Measurements from ENCODE around the gene FRS3.

FRS3 gene

DNA sequence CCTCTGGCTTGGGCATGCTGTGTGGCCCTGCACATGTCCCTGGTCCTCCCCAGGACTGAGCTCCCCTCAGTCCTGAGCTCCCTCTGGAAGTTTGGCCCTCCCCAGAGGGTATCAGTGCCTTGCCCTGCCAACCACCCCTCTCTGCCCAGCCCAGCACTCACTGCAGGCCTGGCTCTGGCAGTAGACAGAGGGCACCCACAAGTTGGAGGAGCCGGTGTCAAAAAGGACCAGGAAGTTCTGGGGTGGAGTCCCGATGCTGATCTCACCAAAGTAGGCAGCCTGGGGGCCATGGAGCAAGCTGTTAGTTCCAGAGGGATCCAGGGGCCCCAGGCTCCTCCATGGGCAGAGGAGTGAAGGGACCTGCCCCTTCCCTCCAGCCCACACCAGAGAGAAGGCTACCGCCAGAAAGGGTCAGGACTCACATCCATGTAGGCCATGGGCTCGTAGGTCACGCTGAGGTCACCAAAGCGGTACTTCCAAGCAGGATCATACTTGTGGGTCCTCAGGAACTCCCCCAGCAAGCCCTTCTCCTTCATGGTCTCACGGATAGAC lies 35.4 kb downstream of the FRS3 start:
- H3K4me3 ChIP-seq (ENCODE audit: low read depth, low read length), result no peak overlapping the region

DNA sequence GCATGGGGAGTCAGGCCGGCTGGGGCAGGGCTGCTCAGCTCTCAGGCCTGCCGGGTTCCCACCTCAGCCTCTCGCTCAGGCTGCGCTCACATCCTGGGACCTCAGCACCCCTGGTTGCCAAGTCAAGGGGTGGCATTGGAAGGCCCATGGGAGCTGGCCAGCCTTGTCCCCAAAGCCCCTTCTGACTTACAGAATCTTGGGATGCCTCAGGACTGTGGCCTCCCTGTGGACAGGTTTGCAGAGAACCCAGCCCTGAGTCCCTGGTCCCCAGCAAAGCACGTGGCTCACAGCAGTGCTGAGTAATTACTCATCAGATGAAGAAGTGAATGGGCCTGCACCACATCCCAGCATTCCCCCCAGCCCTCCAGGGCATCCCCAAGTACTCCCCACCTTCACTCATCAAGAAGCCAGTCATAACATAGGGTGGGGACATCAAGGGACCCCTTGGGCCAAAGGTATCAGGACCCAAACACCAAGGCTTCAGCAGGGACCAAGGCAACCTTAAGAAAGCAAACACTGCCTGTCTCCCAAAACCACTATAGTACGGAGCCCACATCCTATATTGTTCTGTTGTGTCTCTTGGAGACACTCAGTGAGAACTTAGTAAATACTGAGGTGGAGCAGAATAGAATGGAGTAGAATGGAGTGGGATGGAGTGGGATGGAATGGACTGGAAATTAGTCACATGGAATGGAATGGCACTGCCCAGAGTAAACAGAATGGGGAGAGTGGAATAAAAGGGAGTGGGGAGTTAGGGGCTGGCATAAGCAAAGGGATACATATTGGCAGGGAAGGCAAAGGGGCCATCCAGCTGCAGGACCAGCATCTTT lies 36.1 kb downstream of the FRS3 start:
- H3K4me3 ChIP-seq (ENCODE audit: low read depth, low read length), result no peak overlapping the region

DNA sequence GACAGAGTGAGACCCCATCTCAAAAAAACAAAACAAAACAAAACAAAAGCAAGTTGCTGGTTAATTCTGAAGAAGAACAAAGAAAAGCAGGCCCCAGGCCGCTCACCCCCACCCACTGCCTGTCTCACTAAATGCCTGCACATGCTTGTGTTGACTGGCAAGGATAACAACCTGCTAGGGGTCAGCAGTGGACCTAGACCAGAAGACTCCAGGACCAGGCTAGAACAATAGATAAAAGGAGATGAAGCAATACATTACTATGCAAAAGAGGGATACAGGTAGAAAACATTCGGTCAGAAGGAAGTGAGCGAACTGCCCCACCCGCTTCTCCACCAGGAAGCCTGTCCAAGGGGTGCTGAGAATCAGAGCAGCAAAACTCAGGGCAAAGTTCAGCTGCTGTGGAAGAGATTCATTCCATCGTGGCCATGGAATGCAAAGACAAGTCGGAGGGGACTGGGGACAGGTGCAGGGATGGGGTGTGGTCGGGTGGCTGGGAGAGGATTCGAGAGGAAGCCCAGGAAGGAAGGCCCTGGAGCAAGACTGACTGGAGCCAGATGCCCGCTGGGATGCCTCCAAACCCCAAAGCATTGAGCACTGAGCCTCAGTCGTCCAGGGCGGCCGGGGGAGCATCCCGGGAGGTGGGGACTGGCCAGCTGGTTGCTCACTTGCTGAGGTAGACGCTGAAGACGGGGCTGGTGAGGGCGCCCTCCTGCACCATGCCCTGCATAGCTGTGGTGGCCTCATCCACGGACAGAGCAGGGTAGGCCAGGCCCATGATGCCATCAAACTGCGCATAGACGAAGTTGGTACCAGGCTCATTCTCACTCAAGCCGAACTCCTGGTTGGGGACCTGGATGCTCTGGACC lies 37.8 kb downstream of the FRS3 start:
- H3K4me3 ChIP-seq (ENCODE audit: low read depth, low read length), result no peak overlapping the region

DNA sequence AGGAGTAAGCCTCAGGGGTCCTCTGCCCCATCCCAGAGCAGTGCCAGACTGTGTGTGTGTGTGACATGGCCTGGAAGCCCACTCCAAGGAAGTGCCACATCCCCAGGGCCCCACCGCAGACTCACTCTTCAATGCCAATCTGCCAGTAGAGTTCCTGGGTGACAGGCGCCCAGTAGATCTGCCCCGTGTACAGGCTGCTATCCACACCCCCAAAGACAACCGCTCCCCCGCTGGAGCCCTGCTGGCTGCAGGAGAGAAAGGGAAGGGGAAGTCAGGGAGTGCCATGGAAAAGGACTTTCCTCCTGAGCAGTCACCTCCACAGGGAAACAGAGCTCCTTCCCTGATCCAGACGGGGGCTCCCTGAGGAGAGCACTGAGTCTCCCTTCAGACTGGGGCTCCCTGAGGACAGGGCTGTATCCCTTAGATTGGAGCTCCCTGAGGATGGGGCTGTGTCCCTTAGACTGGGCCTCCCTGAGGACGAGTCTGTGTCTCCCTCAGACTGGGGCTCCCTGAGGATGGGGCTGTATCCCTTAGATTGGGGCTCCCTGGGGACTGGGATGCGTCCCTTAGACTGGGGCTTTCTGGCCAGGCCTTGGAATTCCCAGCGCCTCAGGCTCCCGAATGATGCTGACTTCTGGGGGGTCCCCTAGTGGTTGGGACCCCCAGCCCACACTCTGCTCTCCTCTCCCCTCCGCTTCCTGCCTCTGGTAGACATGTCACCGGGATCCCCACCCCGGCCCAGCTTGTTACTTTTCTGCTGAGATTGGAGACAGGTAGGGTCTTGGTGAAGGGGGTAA lies 39.1 kb downstream of the FRS3 start:
- no peak overlapping the region for H3K4me3 ChIP-seq (ENCODE audit: low read depth, low read length)

DNA sequence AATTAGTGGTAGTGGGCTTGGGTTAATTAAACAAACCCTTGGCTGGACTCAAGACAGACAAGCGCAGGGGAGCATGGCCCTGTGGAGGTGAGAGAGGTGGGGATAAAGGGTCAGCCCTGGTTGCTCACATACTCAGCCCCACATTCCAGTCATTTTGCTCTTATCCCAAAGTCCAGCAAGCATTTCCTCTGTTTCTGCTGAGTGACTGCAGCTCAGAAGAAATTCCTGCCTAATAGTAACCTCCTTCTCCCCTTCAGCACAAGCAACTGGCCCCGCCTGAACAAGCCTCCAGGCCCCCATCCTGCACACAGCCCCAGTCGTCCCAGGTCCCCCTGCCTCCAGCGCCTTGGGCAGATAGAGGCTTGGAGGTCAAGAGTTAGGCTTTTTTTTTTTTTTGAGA lies 40.7 kb downstream of the FRS3 start:
- no peak overlapping the region for H3K4me3 ChIP-seq (ENCODE audit: low read depth, low read length)

DNA sequence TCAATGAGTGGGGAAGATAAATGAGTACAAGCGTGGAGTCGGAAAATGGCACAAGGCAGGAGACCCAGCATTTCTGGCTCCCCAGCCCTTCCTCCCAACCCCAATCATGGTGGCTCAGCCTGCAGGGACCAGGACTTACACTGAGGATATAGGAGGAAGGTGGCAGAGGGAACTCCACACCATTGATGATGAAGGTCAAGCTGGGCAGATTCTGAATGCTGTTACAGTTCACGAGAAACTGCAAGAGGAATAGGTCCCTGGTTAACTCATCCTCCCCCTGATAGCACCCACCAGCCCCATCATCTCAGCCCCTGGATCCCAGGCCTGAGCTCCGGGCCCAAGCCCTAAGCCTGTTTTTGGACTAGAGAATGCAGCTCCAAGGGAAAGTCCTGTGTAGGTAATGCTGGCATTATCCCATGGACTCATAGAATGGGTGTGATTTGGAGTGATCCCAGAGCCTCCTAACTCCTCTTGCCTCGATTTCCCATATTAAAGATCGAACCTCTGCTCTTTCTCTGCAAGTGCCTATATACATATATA lies 42.0 kb downstream of the FRS3 start:
- no peak overlapping the region for H3K4me3 ChIP-seq (ENCODE audit: low read depth, low read length)

DNA sequence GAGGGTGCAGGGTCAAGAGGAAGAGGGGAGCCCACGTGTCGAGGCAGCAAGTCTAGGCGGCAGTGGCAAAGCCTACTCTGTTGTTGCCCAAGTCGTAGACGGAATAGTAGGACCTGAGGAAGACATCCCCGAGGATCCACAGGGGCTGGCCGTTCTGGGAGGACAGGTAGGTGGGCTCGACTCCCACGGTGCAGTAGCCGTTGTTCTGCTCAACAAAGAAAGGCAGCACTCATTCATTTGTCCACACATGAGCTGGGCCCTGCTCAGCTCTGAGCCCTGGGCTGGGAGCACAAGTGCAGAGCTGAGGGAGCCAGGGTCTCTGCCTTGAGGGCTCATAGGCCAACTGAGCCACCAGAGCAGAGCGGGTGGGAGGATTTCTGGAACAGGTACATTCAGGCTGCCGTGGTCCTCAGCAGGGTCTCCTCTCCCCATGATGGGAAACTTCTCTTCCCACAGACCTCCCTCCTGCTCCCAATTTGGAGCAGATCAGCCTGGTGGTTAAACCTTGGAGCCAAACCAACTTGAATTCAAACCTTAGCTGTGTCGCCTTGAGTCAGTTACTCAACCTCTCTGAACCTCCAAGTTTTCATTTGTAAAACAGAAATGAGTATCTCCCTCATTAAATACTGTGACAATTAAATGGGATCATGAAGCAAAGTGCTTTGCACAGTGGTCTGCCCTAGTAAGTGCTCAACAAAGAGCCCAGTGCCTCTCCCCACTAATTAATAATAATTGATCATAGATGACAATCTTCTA lies 42.7 kb downstream of the FRS3 start:
- H3K4me3 ChIP-seq (ENCODE audit: low read depth, low read length), result no peak overlapping the region

DNA sequence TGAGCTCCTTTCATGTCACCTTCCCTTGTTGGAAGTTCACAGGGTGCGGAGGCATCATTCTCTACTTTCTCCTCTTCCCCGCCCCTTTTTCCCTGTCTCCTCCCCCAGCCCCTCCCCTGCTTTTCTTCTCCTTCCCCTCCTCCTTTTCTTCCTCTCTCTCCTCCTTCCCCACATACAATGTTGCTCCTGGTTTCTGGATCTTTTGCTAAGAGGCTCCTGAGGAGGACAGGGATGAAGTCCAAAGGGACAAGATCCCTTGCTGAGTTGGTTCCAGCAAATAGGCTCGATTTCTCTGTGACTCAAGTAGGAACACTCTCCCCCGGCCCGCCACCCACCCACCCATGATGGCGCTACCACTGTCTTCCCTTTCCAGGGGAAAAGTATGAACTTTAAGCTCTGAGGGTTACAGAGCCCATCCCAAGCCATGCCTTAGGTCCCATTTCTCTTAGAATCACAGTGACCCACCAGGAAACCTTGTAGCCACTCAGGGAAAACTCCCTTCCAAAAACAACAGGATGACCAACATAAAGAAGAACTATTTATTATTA lies 43.4 kb downstream of the FRS3 start:
- no peak overlapping the region for H3K4me3 ChIP-seq (ENCODE audit: low read depth, low read length)

DNA sequence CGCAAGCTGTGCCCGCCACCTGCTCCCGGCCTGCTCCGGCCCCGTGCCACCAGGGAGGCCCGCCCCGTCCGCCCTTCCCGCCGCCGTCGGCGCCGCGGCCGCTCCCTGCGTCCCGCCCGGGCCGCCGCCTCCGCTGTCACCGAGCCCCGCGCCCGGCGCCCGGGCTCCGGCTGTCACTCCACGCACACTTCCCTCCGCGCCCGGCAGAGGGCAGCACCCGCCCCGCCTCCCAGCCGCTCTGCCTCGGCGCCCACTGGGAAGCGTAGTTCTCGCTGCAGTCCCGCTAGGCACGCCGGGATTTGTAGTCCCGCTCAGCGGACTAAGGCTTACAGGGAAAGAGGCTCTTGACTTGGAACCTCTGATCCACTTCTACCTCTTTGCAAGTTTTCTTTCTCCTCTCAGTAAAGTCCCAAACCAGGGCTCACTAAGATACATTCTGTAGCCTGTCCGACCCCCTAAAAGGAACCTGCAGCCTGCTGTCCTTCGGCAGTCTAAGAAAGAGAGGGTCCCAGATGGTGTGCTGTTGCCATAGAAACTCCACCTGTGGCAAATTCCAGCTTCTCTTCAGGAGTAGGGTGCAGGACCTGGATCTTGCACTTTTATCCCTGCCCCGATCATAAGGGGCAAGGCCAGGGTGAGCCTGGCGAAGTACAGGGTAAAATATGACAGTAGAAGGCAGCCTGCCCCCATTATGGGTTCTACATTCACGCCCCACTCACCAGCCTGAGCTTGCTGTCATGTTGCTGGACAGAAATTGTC lies 44.1 kb downstream of the FRS3 start, which contains the start of gene TFEB:
TSS of gene TFEB (minus strand) at position 182 of the 759 bp plus-strand sequence. CDS start 44,395 bp downstream, outside the sequence.
- peak within 1 kb of the TSS; percentile 41 for H3K4me3 ChIP-seq (ENCODE audit: low read depth, low read length)

DNA sequence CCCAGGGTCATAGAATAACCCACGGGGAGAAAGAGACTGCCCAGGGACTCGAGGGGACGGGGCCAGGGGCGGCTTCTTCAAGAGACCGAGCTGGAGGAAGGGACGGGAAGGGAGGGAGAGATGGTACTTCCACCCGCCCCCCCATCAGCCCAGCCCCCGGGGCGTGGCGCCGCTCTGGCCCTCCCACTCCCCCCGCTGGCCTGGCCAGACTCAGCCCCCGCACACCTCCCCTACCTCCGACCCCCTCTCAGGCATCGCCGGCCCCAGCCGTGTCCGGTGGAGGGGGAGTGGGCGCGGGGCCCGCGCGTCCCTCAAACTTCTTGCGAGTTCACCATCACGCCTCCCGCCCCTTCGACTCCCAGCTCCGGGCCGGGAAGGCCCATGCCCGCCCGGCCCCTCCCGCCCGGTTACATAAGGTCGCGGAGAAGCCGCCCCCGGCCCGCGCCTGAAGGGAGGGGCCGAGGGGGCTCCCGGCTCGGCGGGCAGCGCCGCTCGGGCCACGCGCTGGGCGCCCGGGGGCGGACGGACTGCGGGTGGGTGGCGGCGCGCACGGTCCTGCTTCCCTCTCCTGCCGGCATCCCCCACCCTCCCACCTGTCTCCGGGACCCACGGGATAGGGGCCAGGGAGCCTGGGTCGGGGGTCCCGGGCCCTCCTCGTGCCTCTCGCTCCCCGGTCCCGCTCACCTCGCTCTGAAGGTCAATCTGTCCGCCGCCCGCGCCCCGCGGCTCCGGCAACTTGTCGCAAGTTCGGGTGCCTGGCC lies 44.9 kb downstream of the FRS3 start:
- peak overlapping the region; percentile 41 for H3K4me3 ChIP-seq (ENCODE audit: low read depth, low read length)

DNA sequence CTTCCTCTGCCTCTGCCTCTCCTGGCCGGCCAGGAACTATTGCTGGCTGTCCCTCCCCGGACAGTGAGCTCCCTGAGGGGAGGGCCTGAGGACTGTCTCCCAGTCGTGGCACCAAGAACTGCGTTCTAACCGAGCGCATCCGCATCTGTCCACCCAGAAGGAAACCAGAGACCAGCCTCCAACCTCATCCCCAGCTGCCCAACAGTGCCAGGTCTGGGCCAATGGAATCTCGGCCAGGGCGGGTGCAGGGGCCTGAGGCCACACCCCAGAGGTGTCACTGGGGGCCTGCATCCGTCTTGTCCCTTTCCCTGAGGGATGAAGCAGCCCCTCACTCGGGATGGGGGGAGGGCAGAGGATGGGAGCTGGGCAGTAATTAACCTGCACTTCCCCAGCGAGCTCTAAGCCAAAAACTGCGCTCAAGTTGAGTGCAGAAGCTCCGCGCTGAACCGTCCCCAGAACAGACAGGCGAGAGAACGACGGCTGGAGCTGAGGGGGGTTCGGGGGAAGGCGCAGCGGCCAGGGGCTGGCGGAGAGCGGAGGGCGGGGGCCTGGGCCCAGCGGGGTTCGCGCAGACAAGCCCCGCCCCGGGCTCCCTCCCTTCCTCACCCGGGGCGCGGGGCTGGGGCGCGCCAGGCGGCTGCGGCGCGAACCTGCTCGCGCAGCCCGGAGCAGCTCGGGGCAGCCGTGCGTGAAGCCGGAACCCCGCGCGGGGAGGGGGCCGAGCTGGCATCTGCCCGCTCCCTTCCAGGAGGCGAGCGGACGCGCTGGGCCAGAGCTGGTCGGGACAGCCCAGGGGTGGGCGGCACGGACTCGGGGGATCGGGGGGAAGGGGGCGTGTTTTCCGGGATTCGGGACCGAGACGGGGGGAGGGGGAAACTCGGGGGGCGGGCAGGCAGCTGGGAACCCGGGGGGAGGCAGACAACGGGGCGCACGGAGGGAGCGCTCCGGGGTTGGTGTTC lies 45.7 kb downstream of the FRS3 start:
- peak overlapping the region; percentile 41 for H3K4me3 ChIP-seq (ENCODE audit: low read depth, low read length)

DNA sequence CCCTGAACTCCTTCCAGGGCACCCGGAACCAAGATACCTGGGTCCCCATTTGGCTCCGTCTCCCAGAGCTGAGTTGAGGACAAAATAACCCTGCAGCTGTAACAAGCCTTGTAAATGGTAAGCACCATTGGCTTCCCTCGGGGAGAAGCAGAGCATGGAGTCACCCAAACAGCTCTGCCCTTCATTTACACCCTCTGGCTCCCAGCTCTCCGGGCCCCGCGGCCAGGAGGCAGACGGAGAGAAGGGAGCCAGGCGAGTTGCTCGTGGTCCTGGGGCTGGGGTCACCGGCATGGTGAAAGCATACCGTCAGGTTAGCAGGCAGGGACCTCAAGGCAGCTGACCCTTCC lies 46.4 kb downstream of the FRS3 start:
- H3K4me3 ChIP-seq (ENCODE audit: low read depth, low read length), result peak overlapping the region; percentile 28

DNA sequence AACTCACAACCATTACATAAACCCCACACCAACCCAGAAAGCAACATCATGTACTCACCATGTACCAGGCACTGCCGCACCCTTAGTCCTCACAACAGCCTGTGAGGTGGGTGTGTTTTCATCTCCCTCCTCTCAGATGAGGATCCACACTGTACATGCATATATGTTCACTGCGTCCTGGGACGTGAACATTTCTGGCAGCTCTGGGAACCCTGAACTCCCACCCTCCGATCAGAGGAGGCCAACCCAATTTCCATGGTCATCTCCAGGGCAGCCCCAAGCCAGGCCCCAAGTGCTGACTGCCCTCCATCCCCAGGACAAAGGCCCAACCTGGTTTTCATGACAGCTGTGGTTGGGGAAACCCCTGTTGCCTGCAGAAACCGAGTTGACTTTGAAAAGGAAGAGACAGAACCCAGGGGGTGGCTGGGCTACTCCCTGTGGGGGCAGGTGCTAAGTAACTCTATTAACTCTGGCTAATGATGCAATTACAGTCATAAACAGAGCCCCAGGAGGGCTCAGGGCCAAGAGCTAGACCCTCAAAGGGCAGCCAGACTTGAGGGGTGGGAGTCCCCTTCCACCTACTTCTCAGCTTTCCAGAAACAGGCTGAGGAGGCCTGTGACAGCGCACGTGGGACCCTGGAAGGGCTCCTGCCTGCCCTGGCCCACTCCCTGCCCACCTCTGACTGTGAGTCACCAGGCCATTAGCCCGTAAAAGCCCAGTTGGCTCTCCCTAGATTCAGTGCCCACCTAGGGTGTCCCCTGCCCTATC lies 46.9 kb downstream of the FRS3 start:
- no peak overlapping the region for H3K4me3 ChIP-seq (ENCODE audit: low read depth, low read length)

DNA sequence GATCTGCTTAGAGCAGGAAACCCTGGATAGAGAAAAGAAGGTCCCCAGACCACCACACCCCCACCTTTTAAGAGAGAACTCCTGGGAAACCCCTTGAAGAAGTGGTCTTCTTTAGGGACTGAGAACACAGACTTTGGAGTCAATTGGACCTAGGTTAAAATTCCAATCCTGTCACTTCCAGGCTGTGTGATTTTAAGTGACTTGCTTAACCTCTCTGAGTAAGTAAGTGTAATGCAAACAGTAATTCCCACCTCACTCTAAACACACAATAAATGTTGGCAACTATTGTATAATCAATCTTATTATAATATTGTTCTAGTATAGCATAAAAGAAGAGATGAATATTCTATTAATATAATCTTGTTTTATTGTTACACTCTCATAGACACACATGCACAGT lies 47.6 kb downstream of the FRS3 start:
- H3K4me3 ChIP-seq (ENCODE audit: low read depth, low read length), result no peak overlapping the region

DNA sequence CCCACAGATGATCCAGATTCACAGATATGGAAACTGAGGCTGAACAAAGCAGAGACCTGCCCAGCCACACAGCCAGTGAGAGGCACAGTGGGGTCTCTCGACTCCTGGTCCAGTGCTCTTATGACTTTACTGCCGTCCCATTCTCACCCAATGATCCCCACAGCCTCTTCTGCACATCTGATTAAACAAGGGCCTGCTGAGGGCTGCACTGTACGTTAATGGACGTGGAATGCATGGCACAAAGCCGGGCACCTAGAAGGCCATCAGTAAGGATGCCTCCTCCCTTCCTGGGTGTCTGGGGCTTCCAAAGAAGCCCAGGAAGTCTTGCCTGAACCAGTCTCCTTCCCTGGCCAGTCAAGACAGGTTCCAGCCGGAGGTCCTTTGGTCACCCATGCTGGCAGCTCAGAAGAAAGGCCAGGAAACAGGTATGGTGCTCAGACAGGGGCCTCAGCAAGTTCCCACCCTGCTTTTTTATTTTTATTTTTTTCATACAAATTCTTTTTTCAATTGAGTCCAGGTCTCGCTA lies 48.1 kb downstream of the FRS3 start:
- no peak overlapping the region for H3K4me3 ChIP-seq (ENCODE audit: low read depth, low read length)
